Measurements from ENCODE around the gene ARMC9.

DNA sequence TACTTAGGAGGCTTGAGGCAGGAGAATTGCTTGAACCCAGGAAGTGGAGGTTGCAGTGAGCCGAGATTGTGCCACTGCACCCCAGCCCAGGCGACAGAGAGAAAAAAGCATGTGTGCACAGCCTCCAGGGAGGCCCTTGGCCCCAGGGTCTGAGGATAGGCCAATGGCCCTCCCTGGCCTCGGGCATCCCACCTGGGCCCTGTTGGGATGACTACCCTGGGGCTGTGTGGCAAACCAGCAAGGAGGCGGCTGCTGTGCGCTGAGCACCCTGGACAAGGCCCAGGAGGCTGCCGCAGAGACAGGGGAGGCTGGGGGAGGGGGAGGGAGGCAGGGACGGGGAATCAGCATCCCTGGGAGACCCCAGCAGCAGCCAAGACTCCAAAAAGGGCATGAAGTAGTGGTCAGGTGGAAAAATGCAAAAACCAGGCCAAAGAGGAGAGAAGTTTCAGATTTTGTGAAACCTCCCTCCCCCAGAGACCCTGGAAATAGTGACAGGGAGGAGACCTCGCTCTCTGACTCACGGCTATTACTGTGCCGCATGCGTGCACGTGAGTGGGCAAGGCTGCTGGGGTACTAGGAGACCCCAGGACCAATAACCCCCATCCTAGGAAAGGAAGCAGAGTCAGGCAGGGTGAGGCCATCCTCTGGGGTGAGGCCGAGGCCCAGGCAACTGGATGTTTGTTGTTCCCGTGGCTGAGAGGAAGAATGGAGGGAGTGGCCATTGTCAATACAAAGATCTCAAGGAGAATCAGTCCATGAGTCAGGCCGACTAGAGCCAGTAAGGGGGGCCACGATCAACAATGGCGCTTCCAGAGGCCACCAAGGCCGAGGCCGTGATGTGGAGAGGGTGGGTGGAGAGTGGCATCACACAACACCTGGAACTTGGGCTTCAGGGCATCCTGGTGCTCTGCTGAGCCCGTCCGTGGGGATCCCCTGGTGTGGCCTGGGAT, 181.1 kb downstream of the ARMC9 start:
- TF ChIP-seq ZNF8 (CRISPR knock-in tag; IDR thresholded peaks at IDR 0.05): no peak
- TF ChIP-seq, protein P1, sequence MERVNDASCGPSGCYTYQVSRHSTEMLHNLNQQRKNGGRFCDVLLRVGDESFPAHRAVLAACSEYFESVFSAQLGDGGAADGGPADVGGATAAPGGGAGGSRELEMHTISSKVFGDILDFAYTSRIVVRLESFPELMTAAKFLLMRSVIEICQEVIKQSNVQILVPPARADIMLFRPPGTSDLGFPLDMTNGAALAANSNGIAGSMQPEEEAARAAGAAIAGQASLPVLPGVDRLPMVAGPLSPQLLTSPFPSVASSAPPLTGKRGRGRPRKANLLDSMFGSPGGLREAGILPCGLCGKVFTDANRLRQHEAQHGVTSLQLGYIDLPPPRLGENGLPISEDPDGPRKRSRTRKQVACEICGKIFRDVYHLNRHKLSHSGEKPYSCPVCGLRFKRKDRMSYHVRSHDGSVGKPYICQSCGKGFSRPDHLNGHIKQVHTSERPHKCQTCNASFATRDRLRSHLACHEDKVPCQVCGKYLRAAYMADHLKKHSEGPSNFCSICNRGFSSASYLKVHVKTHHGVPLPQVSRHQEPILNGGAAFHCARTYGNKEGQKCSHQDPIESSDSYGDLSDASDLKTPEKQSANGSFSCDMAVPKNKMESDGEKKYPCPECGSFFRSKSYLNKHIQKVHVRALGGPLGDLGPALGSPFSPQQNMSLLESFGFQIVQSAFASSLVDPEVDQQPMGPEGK (CRISPR knock-in tag; IDR thresholded peaks at IDR 0.05; ENCODE audit: borderline replicate concordance): no peak
